HepG2 (cell line): Measurements from ENCODE around the gene PSMG4. TPM values are rescaled to one million over a fixed set of nuclear protein-coding genes. Genes with fewer than 3 reads are reported as not detected.

ENCODE experiments used
- ATAC-seq: fragments of 200-7000 bp; cut with Tn5 transposase; 3 replicates; pipeline ENCODE4 v1.9.1; 2020; ENCODE audit warnings: mild to moderate bottlenecking, moderate library complexity
- BruUV-seq: library from RNA; stranded (reverse); fragments of 400-500 nt; replicated peaks from 2 replicates; lab custom pipeline; 2021; lab: Mats Ljungman, UMichigan
- CTCF ChIA-PET: fragments of 300-600 bp; formaldehyde crosslinking; extraction: SDS; loops from one replicate; lab custom pipeline; 2021; ENCODE audit warnings: low total read pairs, inconsistent platforms, low intra/inter-chr PET ratio; lab: Yijun Ruan, JAX
- POLR2A ChIA-PET: fragments of 350-600 bp; sonication (Branson Sonifier 250); formaldehyde crosslinking; loops from one replicate; lab custom pipeline; 2020; ENCODE audit warnings: antibody characterized with exemption, inconsistent platforms; lab: Yijun Ruan, JAX
- DNase-seq: peaks from one replicate; pipeline ENCODE4 v3.0.0-alpha.2; 2015; ENCODE audit warnings: low spot score
- FAIRE-seq: peaks from 3 replicates; lab custom pipeline; 2011; peaks lifted over from hg19 to GRCh38; lab: Jason Lieb, UNC
- H2AFZ ChIP-seq: one replicate; pipeline ENCODE4 v1.6.1; 2011; ENCODE audit warnings: low read length, inconsistent platforms
- H3K27ac ChIP-seq: fragments of 300-600 bp; 3 replicates; pipeline ENCODE4 v1.8.0; 2011; ENCODE audit warnings: mixed run types, mild to moderate bottlenecking, mixed read lengths, low read length, inconsistent platforms; ENCODE audit not compliant: insufficient read depth; ENCODE audit errors: extremely low read length
- H3K27me3 ChIP-seq, 2 experiments: fragments of 200-600 bp in 1 of 2; 2 replicates in 1 of 2; 3 replicates in 1 of 2; pipeline versions ENCODE4 v1.6.0 to v1.8.0; 2011; ENCODE audit warnings: low read length in 2 of 2, mild to moderate bottlenecking in 2 of 2, moderate library complexity in 2 of 2, inconsistent platforms in 1 of 2; ENCODE audit not compliant: insufficient read depth in 2 of 2, control insufficient read depth in 1 of 2
- H3K36me3 ChIP-seq, 2 experiments: fragments of 200-600 bp in 1 of 2; replicated peaks in 1 of 2; 2 replicates in 1 of 2; 3 replicates in 1 of 2; pipeline versions ENCODE4 v1.5.1 to v1.8.0; 2011; ENCODE audit warnings: low read length in 2 of 2, inconsistent platforms in 1 of 2; ENCODE audit not compliant: insufficient read depth in 2 of 2, control insufficient read depth in 1 of 2
- H3K4me1 ChIP-seq: 2 replicates; pipeline ENCODE4 v1.5.1; 2012; ENCODE audit warnings: low read length, inconsistent platforms; ENCODE audit not compliant: insufficient read depth
- H3K4me2 ChIP-seq: 2 replicates; pipeline ENCODE4 v1.6.0; 2011; ENCODE audit warnings: low read depth, low read length, inconsistent platforms
- H3K4me3 ChIP-seq, 3 experiments: fragments of 200-600 bp in 1 of 3; sonication (generic), shearing (Covaris generic) in 1 of 3; replicated peaks in 1 of 3; 2 replicates each; pipeline ENCODE4 v1.5.1; 2011 to 2016; ENCODE audit warnings: low read length in 3 of 3, inconsistent platforms in 2 of 3, low read depth in 2 of 3, mild to moderate bottlenecking in 2 of 3, control low read depth in 1 of 3, mixed read lengths in 1 of 3; ENCODE audit not compliant: insufficient read depth in 1 of 3
- H3K79me2 ChIP-seq: one replicate; pipeline ENCODE4 v1.6.1; 2011; ENCODE audit warnings: low read length, inconsistent platforms; ENCODE audit not compliant: insufficient read depth
- H3K9ac ChIP-seq: 2 replicates; pipeline ENCODE4 v1.6.0; 2011; ENCODE audit warnings: mild to moderate bottlenecking, low read depth, low read length, inconsistent platforms; ENCODE audit not compliant: insufficient read depth
- H3K9me3 ChIP-seq: 2 replicates; pipeline ENCODE4 v1.5.1; 2012; ENCODE audit warnings: mild to moderate bottlenecking, low read length
- H4K20me1 ChIP-seq: 2 replicates; pipeline ENCODE4 v1.6.0; 2011; ENCODE audit warnings: inconsistent platforms, mild to moderate bottlenecking, low read length, moderate library complexity; ENCODE audit not compliant: insufficient read depth
- AGO2 ChIP-seq: fragments of 200-400 bp; formaldehyde crosslinking; optimal IDR thresholded peaks from 2 replicates; pipeline ENCODE3; 2017; ENCODE audit warnings: mild to moderate bottlenecking, low read depth, low read length, moderate library complexity
- E2F1 ChIP-seq: sonication (generic); formaldehyde crosslinking; IDR thresholded peaks from 2 replicates; pipeline ENCODE4 v1.5.0; 2020; ENCODE audit warnings: missing genetic modification reagents
- MLX ChIP-seq: IDR thresholded peaks from 2 replicates; pipeline ENCODE4 v1.6.1; 2016
- POLR2A ChIP-seq, 2 experiments: IDR thresholded peaks; 2 replicates each; pipeline ENCODE4 v1.6.1; 2011; ENCODE audit warnings: low read depth in 2 of 2, low read length in 2 of 2, mild to moderate bottlenecking in 1 of 2, moderate library complexity in 1 of 2; ENCODE audit not compliant: insufficient read depth in 1 of 2
- POLR2AphosphoS5 ChIP-seq: IDR thresholded peaks from 2 replicates; pipeline ENCODE4 v1.6.1; 2012; ENCODE audit warnings: low read depth, low read length
- ZBTB46 ChIP-seq: sonication (generic); formaldehyde crosslinking; IDR thresholded peaks from 2 replicates; pipeline ENCODE4 v1.4.0; 2020; ENCODE audit warnings: mild to moderate bottlenecking, missing genetic modification reagents, borderline replicate concordance
- ZNF660 ChIP-seq: sonication (generic); formaldehyde crosslinking; IDR thresholded peaks from 2 replicates; pipeline ENCODE4 v1.5.1; 2020; ENCODE audit warnings: mild to moderate bottlenecking, low read depth, missing genetic modification reagents, borderline replicate concordance
- WGBS: methylation state at CpG from one replicate; pipeline ENCODE4 v1.1.6; 2017; ENCODE audit warnings: low lambda C conversion rate; 5-methylcytosine and 5-hydroxymethylcytosine counted together
- in situ Hi-C: cut with HindIII; loops from 2 replicates; pipeline ENCODE4 v1.10.0; 2017; ENCODE audit warnings: low pct_unique_long_range_greater_than_20kb; ENCODE audit not compliant: extremely low pct_ligation_motif_present
- intact Hi-C: fragments of 100-400 bp; cut with micrococcal nuclease; formaldehyde crosslinking; loops from one replicate; pipeline ENCODE4 v1.10.0; 2022; ENCODE audit not compliant: unreplicated experiment
- polyA plus RNA-seq, 8 experiments: library from polyadenylated mRNA; depleted of rRNA in 3 of 8; stranded (reverse) in 7 of 8; unstranded in 1 of 8; fragments of >200 nt; fragmentation: Illumina TruSeq in 4 of 8; extraction: Trizol in 4 of 8; gene quantifications; 2 replicates each; pipeline versions ENCODE4 v1.2.1 to v1.2.3, GENCODE V29; 2011 to 2016; ENCODE audit warnings: low read depth in 4 of 8, missing spikeins in 1 of 8, mixed read lengths in 1 of 8; ENCODE audit not compliant: insufficient read depth in 1 of 8
- total RNA-seq, 5 experiments: library from RNA; depleted of rRNA; stranded (reverse); fragments of >200 nt; fragmentation: Illumina TruSeq; extraction: Trizol; gene quantifications; 2 replicates each; pipeline ENCODE4 v1.2.3, GENCODE V29; 2016; ENCODE audit warnings: low read depth in 1 of 5

The PSMG4 gene
- total and polyA plus RNA-seq, 2 of the 13 experiments (the other 11 are each of a cell fraction or from before 2014, with no cell fraction given): 28.5 to 32.8 TPM

DNA sequence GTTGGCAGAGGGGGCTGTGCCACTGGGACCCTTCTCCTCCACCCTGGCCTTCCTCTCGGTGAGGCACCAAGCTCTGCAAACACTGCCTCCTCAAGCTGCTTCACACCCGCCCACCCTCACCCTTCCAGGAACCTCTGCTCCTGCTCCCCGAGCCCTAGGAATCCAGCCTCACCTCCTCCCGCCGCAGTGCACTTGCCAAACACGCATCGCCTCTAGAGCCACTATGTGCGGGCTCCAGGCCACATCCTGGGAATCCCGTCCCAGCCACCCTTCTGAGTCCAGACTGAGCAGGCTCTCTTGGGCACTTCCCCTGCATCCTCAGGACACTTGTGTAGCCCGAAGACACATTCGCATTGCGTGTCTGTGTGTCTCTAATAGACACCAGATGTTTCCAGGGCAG is 18.5 kb downstream of the PSMG4 start:
- ATAC-seq: no peak
- no peaks in the 10 kb centered on the region for H3K79me2 ChIP-seq
- ChIA-PET CTCF (no interaction called here), POLR2A (no interaction called here)
- no peak overlapping the region for H3K4me3 ChIP-seq
- H3K27ac ChIP-seq: no peak overlapping the region
- no TSS peak for BruUV-seq
- no peak for TF ChIP-seq ZNF660
- TF ChIP-seq MLX (CRISPR knock-in tag): no peak
- 0 out of 4 replicates have a peak, but pooled peaks of 1 of the 2 experiments have one; percentile 26 for TF ChIP-seq POLR2A (IDR thresholded peaks at IDR 0.05; ENCODE audit: insufficient read depth in 1 of 2, low read depth in 2 of 2, low read length in 2 of 2)
- no peak for TF ChIP-seq E2F1 (CRISPR knock-in tag)
- 0 out of 2 replicates have a peak, but pooled peaks have one; percentile 31 for TF ChIP-seq ZBTB46 (CRISPR knock-in tag)
- TF ChIP-seq POLR2AphosphoS5: 0 out of 2 replicates have a peak, but pooled peaks have one; percentile 12
- TF ChIP-seq AGO2: peak; percentile 76
- TF ChIP-seq, all 625 proteins: peak for 4
- intact Hi-C loops (no loop called here), in situ Hi-C loops (loop anchor here (10.0 to 25.0 kb wide), 2 partner anchors 238 to 710 kb away; no protein-coding TSS in a partner anchor)
- DNase-seq (no peak), FAIRE-seq (no peak)
- Histone ChIP-seq H3K9me3 (no peaks in the 10 kb centered on the region), H3K4me1 (no peaks in the 10 kb centered on the region), H4K20me1 (no peaks in the 10 kb centered on the region; the same call in 1 of the 2 replicates), H2AFZ (no peak overlapping the region), H3K9ac (no peak overlapping the region), H3K4me2 (no peak overlapping the region), H3K36me3 (peaks cover 15 to 54% of the 10 kb centered on the region in 2 experiments; a peak in 4 of 5 replicates), H3K27me3 (no peaks in the 10 kb centered on the region)
- 93% methylated on average over 12 of the region's 12 CpGs for WGBS
